Measurements from ENCODE around the gene PNP.
"Not testable (repeated sequence)": the region's sequence is repeated elsewhere in the genome, so short reads cannot be mapped to it uniquely, and the experiment has no call there.

PNP gene

GRCh38 chr14:20469242-20469889 lies at the start of gene PNP:
TSS of gene PNP (plus strand) at chr14:20469406. CDS start at chr14:20469525, 119 bp downstream.
- intact Hi-C loops (cut with DNase I): no loop called here
- DNase-seq: peak; percentile 75 to 97 (median 90)

GRCh38 chr14:20419419-20419818 lies 49.8 kb upstream of the PNP start:
- no peak for DNase-seq
- intact Hi-C loops (cut with DNase I): no loop called here

- intact Hi-C loops (cut with DNase I): no loop called here
- DNase-seq: no peak
These were observed 47.9 kb upstream of the PNP start for GRCh38 chr14:20421267-20421666.

GRCh38 chr14:20422886-20423285 lies 46.3 kb upstream of the PNP start:
- intact Hi-C loops (cut with DNase I): no loop called here
- DNase-seq: no peak

GRCh38 chr14:20424851-20425250 lies 44.4 kb upstream of the PNP start:
- DNase-seq: no peak
- intact Hi-C loops (cut with DNase I): no loop called here

GRCh38 chr14:20427231-20428009 lies 41.8 kb upstream of the PNP start:
- DNase-seq: no peak
- intact Hi-C loops (cut with DNase I): no loop called here

GRCh38 chr14:20428010-20428365 lies 41.2 kb upstream of the PNP start:
- no peak for DNase-seq
- intact Hi-C loops (cut with DNase I): no loop called here

GRCh38 chr14:20428802-20429201 lies 40.4 kb upstream of the PNP start:
- peak in 1 of 42 donors; percentile 37 for DNase-seq
- intact Hi-C loops (cut with DNase I): no loop called here

- DNase-seq: peak in 37 of 42 donors; percentile 15 to 73 (median 49)
- intact Hi-C loops (cut with DNase I): no loop called here
These were observed 39.2 kb upstream of the PNP start for GRCh38 chr14:20429801-20430669.

- DNase-seq: peak; percentile 40 to 90 (median 78)
- intact Hi-C loops (cut with DNase I): no loop called here
These were observed 34.3 kb upstream of the PNP start for GRCh38 chr14:20434701-20435581.

- intact Hi-C loops (cut with DNase I): no loop called here
- DNase-seq: no peak
These were observed 33.4 kb upstream of the PNP start, which contains the start of gene KLHL33 for GRCh38 chr14:20435582-20436362. TSS of gene KLHL33 (minus strand) at chr14:20436166. CDS start at chr14:20435811, 355 bp downstream.

GRCh38 chr14:20436363-20436755 lies 32.8 kb upstream of the PNP start:
- no peak for DNase-seq
- intact Hi-C loops (cut with DNase I): no loop called here

GRCh38 chr14:20438664-20439063 lies 30.5 kb upstream of the PNP start:
- intact Hi-C loops (cut with DNase I): no loop called here
- no peak for DNase-seq

- intact Hi-C loops (cut with DNase I): no loop called here
- DNase-seq: no peak
These were observed 28.7 kb upstream of the PNP start for GRCh38 chr14:20440465-20440864.

- no peak for DNase-seq
- intact Hi-C loops (cut with DNase I): no loop called here
These were observed 28.3 kb upstream of the PNP start for GRCh38 chr14:20440882-20441281.

GRCh38 chr14:20441461-20441860 lies 27.7 kb upstream of the PNP start:
- DNase-seq: no peak
- intact Hi-C loops (cut with DNase I): no loop called here

- intact Hi-C loops (cut with DNase I); DNase-seq: not testable (repeated sequence)
These were observed 25.6 kb upstream of the PNP start for GRCh38 chr14:20443650-20444049.

GRCh38 chr14:20446889-20447288 lies 22.3 kb upstream of the PNP start:
- intact Hi-C loops (cut with DNase I): no loop called here

More at GRCh38 chr14:20446889-20447288, 22.3 kb upstream of the PNP start:
- no peak for DNase-seq
